Activated CD4-positive, alpha-beta T cell treated with anti-CD3 and anti-CD28 coated beads for 36 hours (primary cell): ENCODE data around the gene SHISA8. TPM values are rescaled to one million over a fixed set of nuclear protein-coding genes. Genes with fewer than 3 reads are reported as not detected.
"Not testable (repeated sequence)": the region's sequence is repeated elsewhere in the genome, so short reads cannot be mapped to it uniquely, and the experiment has no call there.

Source experiments
- ATAC-seq: fragments of 200-7000 bp; cut with Tn5 transposase; one replicate; pipeline ENCODE4 v1.10.0; 2021; ENCODE audit warnings: mild to moderate bottlenecking, moderate library complexity
- CTCF ChIA-PET: fragments of 350-600 bp; sonication (Branson Sonifier 250); formaldehyde crosslinking; loops from one replicate; lab custom pipeline; 2021; ENCODE audit warnings: antibody characterized with exemption; lab: Charles Lee
- POLR2A ChIA-PET: fragments of 350-600 bp; sonication (Branson Sonifier 250); formaldehyde crosslinking; loops from one replicate; lab custom pipeline; 2021; ENCODE audit warnings: antibody characterized with exemption, inconsistent platforms; lab: Charles Lee
- DNase-seq: peaks from one replicate; pipeline ENCODE4 v3.0.0-alpha.2; 2020
- H3K27ac Mint-ChIP-seq: one replicate; pipeline ENCODE4 v1.8.0; 2021; ENCODE audit warnings: mixed read lengths
- H3K27me3 Mint-ChIP-seq: one replicate; pipeline ENCODE4 v1.8.0; 2021; ENCODE audit warnings: mixed read lengths
- H3K36me3 Mint-ChIP-seq: one replicate; pipeline ENCODE4 v1.8.0; 2021; ENCODE audit warnings: low read depth, mixed read lengths
- H3K4me1 Mint-ChIP-seq: one replicate; pipeline ENCODE4 v1.8.0; 2021; ENCODE audit warnings: mixed read lengths
- H3K4me3 Mint-ChIP-seq: one replicate; pipeline ENCODE4 v1.8.0; 2021; ENCODE audit warnings: mild to moderate bottlenecking, moderate library complexity, mixed read lengths
- H3K9me3 Mint-ChIP-seq: one replicate; pipeline ENCODE4 v1.8.0; 2021; ENCODE audit warnings: low read depth, mixed read lengths
- intact Hi-C, 2 experiments: fragments of 100-400 bp; cut with DNase I in 1 of 2; cut with micrococcal nuclease in 1 of 2; formaldehyde crosslinking; loops; one replicate each; pipeline versions ENCODE4 v1.14.2 to v1.15.1; 2022 to 2024; cut with DNase I, micrococcal nuclease
- total RNA-seq, 2 experiments: library from RNA; stranded (reverse); gene quantifications; one replicate each; pipeline ENCODE4 v1.2.3, GENCODE V29; 2021

The SHISA8 gene
- total RNA-seq, 2 experiments from 2014 or later = 1.4 to 1.9 TPM

DNA sequence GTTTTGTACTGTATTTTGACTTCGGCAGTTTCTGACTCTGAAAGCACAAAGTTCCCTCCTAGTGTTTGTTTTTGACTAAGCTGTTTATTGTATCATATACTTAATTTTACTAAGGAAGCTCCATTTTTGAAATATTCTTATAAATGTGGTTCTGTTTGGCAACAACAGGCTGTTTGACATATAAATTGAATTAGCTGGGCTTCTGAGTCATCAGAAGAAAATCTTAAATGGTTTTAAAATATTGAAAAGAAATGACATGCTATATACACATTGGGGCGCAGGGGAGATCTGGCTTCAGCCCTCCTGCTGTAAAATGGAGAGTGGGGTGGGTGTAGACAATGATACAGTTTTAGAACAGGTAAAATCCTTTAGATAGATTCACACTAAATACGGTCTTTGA, 38.6 kb downstream of the SHISA8 start:
- no peaks in the 10 kb centered on the region for H3K9me3 Mint-ChIP-seq
- intact Hi-C loops = loop anchor here in 1 of 2 experiments (5.0 kb wide), 1 partner anchor 36 kb away; no protein-coding TSS in a partner anchor
- peak overlapping the region; percentile 84 for H3K27ac Mint-ChIP-seq
- CTCF ChIA-PET = interaction anchor here (0.6 to 4.0 kb wide), 8 partner anchors 13 to 179 kb away, joined by 3 to 23 read pairs (median 5); partner anchors contain the start of gene CCDC134
- H3K27me3 Mint-ChIP-seq = no peaks in the 10 kb centered on the region
- peak overlapping the region; percentile 66 for H3K4me3 Mint-ChIP-seq
- H3K4me1 Mint-ChIP-seq = peaks cover 77% of the 10 kb centered on the region
- DNase-seq (no peak), ATAC-seq (no peak)
- peaks cover 83% of the 10 kb centered on the region for H3K36me3 Mint-ChIP-seq
- POLR2A ChIA-PET = interaction anchor here (0.6 to 3.4 kb wide), 6 partner anchors 14 to 318 kb away, joined by 3 to 57 read pairs (median 4); partner anchors contain the start of gene SREBF2

- ATAC-seq (no peak), DNase-seq (no peak)
- peak overlapping the region; percentile 84 for H3K27ac Mint-ChIP-seq
- intact Hi-C loops = loop anchor here in 1 of 2 experiments (5.0 kb wide), 1 partner anchor 37 kb away; no protein-coding TSS in a partner anchor
- no peaks in the 10 kb centered on the region for H3K27me3 Mint-ChIP-seq
- POLR2A ChIA-PET = interaction anchor here (0.6 to 3.4 kb wide), 6 partner anchors 13 to 65 kb away, joined by 3 to 57 read pairs (median 6); partner anchors contain the start of gene SREBF2
- H3K9me3 Mint-ChIP-seq = no peaks in the 10 kb centered on the region
- peak overlapping the region; percentile 66 for H3K4me3 Mint-ChIP-seq
- H3K4me1 Mint-ChIP-seq = peaks cover 82% of the 10 kb centered on the region
- CTCF ChIA-PET = interaction anchor here (0.6 to 4.0 kb wide), 10 partner anchors 13 to 203 kb away, joined by 3 to 23 read pairs (median 4); partner anchors contain the start of gene CCDC134
- H3K36me3 Mint-ChIP-seq = peaks cover 84% of the 10 kb centered on the region
Observed at GRCh38 chr22:41875531-41876270, 39.2 kb downstream of the SHISA8 start.

DNA sequence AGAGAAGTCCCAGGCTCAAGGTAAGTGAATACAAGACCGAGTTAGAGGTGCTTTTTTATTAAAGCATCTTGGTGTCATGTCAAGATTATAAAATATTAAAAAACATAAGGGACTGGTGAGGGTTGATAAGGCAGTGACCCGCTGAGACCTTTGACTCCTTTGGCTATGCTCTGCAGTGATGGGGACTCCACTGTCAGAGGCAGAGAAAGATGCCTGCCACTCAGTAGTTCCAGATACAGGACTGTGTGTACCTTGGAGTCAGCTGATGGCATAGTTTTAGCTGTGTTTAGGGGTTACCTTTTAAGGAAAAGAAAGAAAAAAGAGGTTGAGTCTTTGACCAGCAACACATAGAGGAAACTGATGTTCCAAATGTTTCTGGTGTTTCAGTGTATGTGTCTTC, 40.8 kb downstream of the SHISA8 start:
- H3K4me3 Mint-ChIP-seq = peak overlapping the region; percentile 66

GRCh38 chr22:41873391-41873790, 41.5 kb downstream of the SHISA8 start:
- ChIA-PET POLR2A (interaction anchor here (0.6 to 3.2 kb wide), 8 partner anchors 11 to 73 kb away, joined by 3 to 62 read pairs (median 7); partner anchors contain the start of gene CCDC134), CTCF (interaction anchor here (0.6 to 4.0 kb wide), 11 partner anchors 10 to 269 kb away, joined by 3 to 30 read pairs (median 3); no protein-coding TSS in a partner anchor)
- intact Hi-C loops = loop anchor here (1.0 to 2.0 kb wide), 8 partner anchors 11 to 73 kb away; partner anchors contain the start of genes CCDC134 (in 1 of the 2) and SREBF2 (in 1 of the 2)
- peak; percentile 86 for ATAC-seq
- peak; percentile 70 for DNase-seq
- peaks cover 73% of the 10 kb centered on the region for H3K4me1 Mint-ChIP-seq
- no peaks in the 10 kb centered on the region for H3K27me3 Mint-ChIP-seq
- H3K27ac Mint-ChIP-seq = peak overlapping the region; percentile 87
- H3K36me3 Mint-ChIP-seq = peaks cover 77% of the 10 kb centered on the region
- no peaks in the 10 kb centered on the region for H3K9me3 Mint-ChIP-seq
- H3K4me3 Mint-ChIP-seq = peak overlapping the region; percentile 66

More for the DNA sequence above, 40.8 kb downstream of the SHISA8 start:
- DNase-seq (no peak), ATAC-seq (no peak)
- Mint-ChIP-seq H3K27ac (peak overlapping the region; percentile 87), H3K9me3 (no peaks in the 10 kb centered on the region), H3K4me1 (peaks cover 79% of the 10 kb centered on the region), H3K27me3 (no peaks in the 10 kb centered on the region), H3K36me3 (peaks cover 78% of the 10 kb centered on the region)
- POLR2A ChIA-PET = interaction anchor here (0.8 to 3.4 kb wide), 4 partner anchors 11 to 51 kb away, joined by 3 to 57 read pairs (median 4); no protein-coding TSS in a partner anchor
- CTCF ChIA-PET = interaction anchor here (0.6 to 4.0 kb wide), 4 partner anchors 11 to 52 kb away, joined by 3 to 23 read pairs (median 9); no protein-coding TSS in a partner anchor
- intact Hi-C loops = no loop called here

- Mint-ChIP-seq H3K4me1 (peaks cover 62% of the 10 kb centered on the region), H3K27me3 (no peaks in the 10 kb centered on the region), H3K27ac (no peak overlapping the region), H3K4me3 (no peak overlapping the region), H3K9me3 (no peaks in the 10 kb centered on the region), H3K36me3 (peaks cover 79% of the 10 kb centered on the region)
- ChIA-PET CTCF (interaction anchor here (0.7 to 2.7 kb wide), 2 partner anchors 8 to 55 kb away, joined by 3 to 30 read pairs; no protein-coding TSS in a partner anchor), POLR2A (interaction anchor here (3.2 kb wide), 1 partner anchor 8 kb away, joined by 62 read pairs; no protein-coding TSS in a partner anchor)
- intact Hi-C loops = no loop called here
- no peak for DNase-seq
- ATAC-seq = no peak
Observed at GRCh38 chr22:41870786-41871185, 44.1 kb downstream of the SHISA8 start.

GRCh38 chr22:41870081-41870480, 44.8 kb downstream of the SHISA8 start:
- H3K4me3 Mint-ChIP-seq, POLR2A ChIA-PET, H3K27ac Mint-ChIP-seq, CTCF ChIA-PET, ATAC-seq, H3K9me3 Mint-ChIP-seq, H3K27me3 Mint-ChIP-seq, DNase-seq, intact Hi-C loops: not testable (repeated sequence)
- H3K36me3 Mint-ChIP-seq = peaks cover 77% of the 10 kb centered on the region
- peaks cover 61% of the 10 kb centered on the region for H3K4me1 Mint-ChIP-seq

- POLR2A ChIA-PET = interaction anchor here (0.7 kb wide), 1 partner anchor 76 kb away, joined by 3 read pairs; no protein-coding TSS in a partner anchor
- CTCF ChIA-PET = no interaction called here
- DNase-seq (no peak), ATAC-seq (no peak)
- Mint-ChIP-seq H3K4me3 (no peak overlapping the region), H3K36me3 (peaks cover 66% of the 10 kb centered on the region), H3K9me3 (no peaks in the 10 kb centered on the region), H3K27me3 (no peaks in the 10 kb centered on the region), H3K27ac (no peak overlapping the region), H3K4me1 (peaks cover 57% of the 10 kb centered on the region)
- intact Hi-C loops = no loop called here
Observed at GRCh38 chr22:41868556-41868955, 46.3 kb downstream of the SHISA8 start.

DNA sequence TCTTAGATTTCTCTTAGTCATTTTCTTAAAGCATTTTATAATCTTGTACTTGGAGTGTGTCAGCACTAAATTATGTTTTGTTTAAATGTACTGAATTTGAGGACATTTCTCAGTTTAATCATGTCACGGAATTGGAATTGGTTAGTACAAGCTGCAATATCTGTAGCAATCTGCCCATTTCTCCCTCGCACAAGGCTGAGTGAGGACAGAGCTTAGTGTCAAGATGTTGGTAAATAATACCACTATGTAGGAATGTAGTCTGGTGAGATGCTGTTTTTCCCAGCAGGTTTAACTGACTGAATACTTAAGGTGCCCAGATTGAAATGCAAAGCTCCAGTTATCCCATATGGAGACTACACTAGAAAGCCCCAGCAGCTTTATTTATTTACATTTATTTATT, 51.4 kb downstream of the SHISA8 start:
- H3K4me1 Mint-ChIP-seq = peaks cover 74% of the 10 kb centered on the region
- ChIA-PET CTCF (interaction anchor here (1.2 to 2.9 kb wide), 6 partner anchors 9 to 41 kb away, joined by 4 to 30 read pairs (median 11); no protein-coding TSS in a partner anchor), POLR2A (interaction anchor here (0.9 to 2.7 kb wide), 7 partner anchors 9 to 83 kb away, joined by 3 to 62 read pairs (median 12); partner anchors contain the start of genes CCDC134, CENPM and SREBF2)
- peak overlapping the region; percentile 66 for H3K4me3 Mint-ChIP-seq
- DNase-seq (no peak), ATAC-seq (no peak)
- H3K36me3 Mint-ChIP-seq = peaks cover 41% of the 10 kb centered on the region
- peak overlapping the region; percentile 95 for H3K27ac Mint-ChIP-seq
- intact Hi-C loops = no loop called here
- H3K9me3 Mint-ChIP-seq = no peaks in the 10 kb centered on the region
- H3K27me3 Mint-ChIP-seq = no peaks in the 10 kb centered on the region

DNA sequence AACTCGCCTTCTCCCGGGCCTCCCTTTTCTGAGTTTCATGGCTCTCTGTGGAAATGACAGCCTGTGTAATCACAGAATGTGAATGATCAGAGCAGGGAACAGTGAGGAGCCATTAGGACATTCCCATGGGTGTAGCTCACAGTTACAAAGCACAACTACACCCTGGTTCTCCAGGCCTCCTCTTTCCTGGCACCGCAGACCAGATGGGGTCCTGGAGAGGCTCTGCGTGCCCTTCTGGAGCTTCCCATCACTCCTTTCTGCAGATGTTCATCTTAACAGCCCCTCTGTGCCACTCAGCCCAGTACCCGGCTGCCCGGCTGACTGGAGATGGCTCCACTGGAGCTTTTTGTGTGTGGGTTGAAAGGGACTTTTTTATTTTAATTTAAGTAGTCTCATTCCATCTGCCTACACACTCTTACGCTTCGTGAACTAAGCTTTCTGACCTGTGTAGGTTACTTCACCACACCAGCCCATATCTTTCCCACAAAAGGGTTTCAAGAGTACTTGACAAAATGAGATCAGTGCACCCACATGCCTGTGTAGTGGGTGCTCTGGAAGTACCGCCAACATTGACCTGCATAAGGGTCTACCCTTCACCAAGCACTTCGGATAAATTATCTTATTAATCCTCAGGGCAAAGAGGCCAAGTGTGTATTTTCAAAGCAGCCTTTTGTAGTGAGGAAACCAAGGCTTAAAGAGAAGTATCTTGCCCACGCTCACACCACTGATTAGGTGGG, 52.2 kb downstream of the SHISA8 start:
- ATAC-seq = peak; percentile 72
- ChIA-PET CTCF (interaction anchor here (0.6 to 2.9 kb wide), 24 partner anchors 9 to 1795 kb away, joined by 3 to 30 read pairs (median 4); partner anchors contain the start of genes CCDC134 and SREBF2), POLR2A (interaction anchor here (0.6 to 2.7 kb wide), 24 partner anchors 9 to 228 kb away, joined by 3 to 62 read pairs (median 6); partner anchors contain the start of genes CCDC134, CENPM, NDUFA6 and SREBF2)
- intact Hi-C loops = loop anchor here (1.0 kb wide), 4 partner anchors 11 to 78 kb away; partner anchors contain the start of gene SREBF2 (in 1 of the 2)
- H3K27ac Mint-ChIP-seq = peak overlapping the region; percentile 95
- peak; percentile 79 for DNase-seq
- no peaks in the 10 kb centered on the region for H3K27me3 Mint-ChIP-seq
- H3K9me3 Mint-ChIP-seq = no peaks in the 10 kb centered on the region
- H3K4me1 Mint-ChIP-seq = peaks cover 81% of the 10 kb centered on the region
- peaks cover 36% of the 10 kb centered on the region for H3K36me3 Mint-ChIP-seq
- peak overlapping the region; percentile 66 for H3K4me3 Mint-ChIP-seq

GRCh38 chr22:41862160-41862529, 52.7 kb downstream of the SHISA8 start:
- ChIA-PET POLR2A (interaction anchor here (0.6 to 2.7 kb wide), 24 partner anchors 10 to 229 kb away, joined by 3 to 62 read pairs (median 6); partner anchors contain the start of genes CCDC134, CENPM, NDUFA6 and SREBF2), CTCF (interaction anchor here (0.6 to 2.9 kb wide), 22 partner anchors 10 to 582 kb away, joined by 3 to 30 read pairs (median 4); partner anchors contain the start of genes CCDC134 and SREBF2)
- Mint-ChIP-seq H3K4me1 (peaks cover 85% of the 10 kb centered on the region), H3K36me3 (peaks cover 33% of the 10 kb centered on the region), H3K27me3 (no peaks in the 10 kb centered on the region), H3K9me3 (no peaks in the 10 kb centered on the region), H3K4me3 (peak overlapping the region; percentile 66), H3K27ac (peak overlapping the region; percentile 95)
- peak; percentile 61 for ATAC-seq
- intact Hi-C loops = loop anchor here (1.0 kb wide), 4 partner anchors 11 to 78 kb away; partner anchors contain the start of gene SREBF2 (in 1 of the 2)
- peak; percentile 74 for DNase-seq
